H9 (cell line): Measurements from ENCODE around the gene HIVEP1. TPM values are rescaled to one million over a fixed set of nuclear protein-coding genes. Genes with fewer than 3 reads are reported as not detected.

Experiments
- DNase-seq: peaks from one replicate; pipeline ENCODE4 v3.0.0-alpha.2; 2017
- H2AFZ ChIP-seq: one replicate; pipeline ENCODE4 v1.6.1; 2013; ENCODE audit warnings: mild to moderate bottlenecking, low read length, control low read depth, moderate library complexity
- H2AK5ac ChIP-seq: 2 replicates; pipeline ENCODE4 v1.6.1; 2013; ENCODE audit warnings: low read length, control low read depth, mixed read lengths; ENCODE audit not compliant: insufficient read length
- H2BK120ac ChIP-seq: one replicate; pipeline ENCODE4 v1.6.1; 2013; ENCODE audit warnings: low read depth, mild to moderate bottlenecking, low read length, control low read depth, inconsistent platforms; ENCODE audit not compliant: poor library complexity, severe bottlenecking
- H2BK12ac ChIP-seq: 2 replicates; pipeline ENCODE4 v1.6.1; 2013; ENCODE audit warnings: low read length, control low read depth, mixed read lengths, low read depth; ENCODE audit not compliant: insufficient read length
- H2BK15ac ChIP-seq: 2 replicates; pipeline ENCODE4 v1.6.1; 2013; ENCODE audit warnings: low read depth, low read length, control low read depth
- H2BK20ac ChIP-seq: one replicate; pipeline ENCODE4 v1.6.1; 2013; ENCODE audit warnings: low read depth, mild to moderate bottlenecking, low read length, control low read depth, inconsistent platforms; ENCODE audit not compliant: poor library complexity, severe bottlenecking
- H2BK5ac ChIP-seq: 2 replicates; pipeline ENCODE4 v1.6.1; 2013; ENCODE audit warnings: low read length, control low read depth, mixed read lengths; ENCODE audit not compliant: insufficient read length
- H3K14ac ChIP-seq: 2 replicates; pipeline ENCODE4 v1.6.1; 2013; ENCODE audit warnings: low read length, control low read depth; ENCODE audit not compliant: insufficient read depth
- H3K18ac ChIP-seq: 2 replicates; pipeline ENCODE4 v1.6.1; 2013; ENCODE audit warnings: low read depth, mild to moderate bottlenecking, mixed read lengths, low read length, control low read depth; ENCODE audit not compliant: insufficient read length
- H3K23ac ChIP-seq: 2 replicates; pipeline ENCODE4 v1.6.1; 2013; ENCODE audit warnings: low read length, control low read depth, mixed read lengths, low read depth; ENCODE audit not compliant: insufficient read length
- H3K23me2 ChIP-seq: 2 replicates; pipeline ENCODE4 v1.6.1; 2013; ENCODE audit warnings: low read depth, mild to moderate bottlenecking, mixed read lengths, low read length, control low read depth; ENCODE audit not compliant: insufficient read length, poor library complexity, severe bottlenecking
- H3K27ac ChIP-seq: 2 replicates; pipeline ENCODE4 v1.5.1; 2013; ENCODE audit warnings: low read length, control low read depth, mixed read lengths, low read depth; ENCODE audit not compliant: insufficient read length
- H3K27me3 ChIP-seq: 2 replicates; pipeline ENCODE4 v1.6.1; 2013; ENCODE audit warnings: low read length, control low read depth, inconsistent platforms; ENCODE audit not compliant: insufficient read depth
- H3K4ac ChIP-seq: 2 replicates; pipeline ENCODE4 v1.6.1; 2013; ENCODE audit warnings: low read depth, mild to moderate bottlenecking, control low read depth, inconsistent platforms, low read length, moderate library complexity
- H3K4me1 ChIP-seq: 2 replicates; pipeline ENCODE4 v1.6.1; 2013; ENCODE audit warnings: low read length, control low read depth, inconsistent platforms; ENCODE audit not compliant: insufficient read depth
- H3K4me2 ChIP-seq: 2 replicates; pipeline ENCODE4 v1.6.1; 2013; ENCODE audit warnings: low read length, control low read depth, mixed read lengths; ENCODE audit not compliant: insufficient read length, insufficient read depth
- H3K56ac ChIP-seq: 2 replicates; pipeline ENCODE4 v1.6.1; 2013; ENCODE audit warnings: low read depth, mild to moderate bottlenecking, mixed read lengths, low read length, control low read depth; ENCODE audit not compliant: insufficient read length
- H3K79me1 ChIP-seq: 2 replicates; pipeline ENCODE4 v1.6.1; 2013; ENCODE audit warnings: low read depth, mild to moderate bottlenecking, moderate library complexity, low read length, control low read depth, inconsistent platforms; ENCODE audit not compliant: insufficient read depth, poor library complexity, severe bottlenecking
- H3K79me2 ChIP-seq: 2 replicates; pipeline ENCODE4 v1.6.1; 2013; ENCODE audit warnings: low read length, control low read depth, inconsistent platforms; ENCODE audit not compliant: insufficient read depth
- H3K9ac ChIP-seq: 2 replicates; pipeline ENCODE4 v1.6.1; 2013; ENCODE audit warnings: low read length, control low read depth, mixed read lengths; ENCODE audit not compliant: insufficient read length; ENCODE audit errors: extremely low read depth
- H3K9me3 ChIP-seq: one replicate; pipeline ENCODE4 v1.6.1; 2013; ENCODE audit warnings: low read depth, low read length, inconsistent platforms; ENCODE audit not compliant: control insufficient read depth
- H3T11ph ChIP-seq: one replicate; pipeline ENCODE4 v1.6.1; 2013; ENCODE audit warnings: mild to moderate bottlenecking, low read length, control low read depth, inconsistent platforms
- H4K20me1 ChIP-seq: one replicate; pipeline ENCODE4 v1.6.1; 2013; ENCODE audit not compliant: control insufficient read depth, insufficient read length, insufficient read depth
- H4K5ac ChIP-seq: 2 replicates; pipeline ENCODE4 v1.6.1; 2013; ENCODE audit warnings: low read depth, mild to moderate bottlenecking, mixed read lengths, low read length, control low read depth; ENCODE audit not compliant: insufficient read length
- H4K8ac ChIP-seq: replicated peaks from 2 replicates; pipeline ENCODE4 v1.6.1; 2013; ENCODE audit warnings: low read length, control low read depth, mixed read lengths, low read depth; ENCODE audit not compliant: insufficient read length
- H4K91ac ChIP-seq: 2 replicates; pipeline ENCODE4 v1.6.1; 2013; ENCODE audit warnings: low read depth, mild to moderate bottlenecking, moderate library complexity, mixed read lengths, low read length, control low read depth; ENCODE audit not compliant: insufficient read length
- H3K27ac Mint-ChIP-seq, 3 experiments: 2 replicates in 2 of 3; 3 replicates in 1 of 3; pipeline ENCODE4 v1.8.0; 2020 to 2021; ENCODE audit warnings: mixed read lengths in 3 of 3, mild to moderate bottlenecking in 1 of 3, moderate library complexity in 1 of 3
- H3K27me3 Mint-ChIP-seq: 2 replicates; pipeline ENCODE4 v1.8.0; 2021; ENCODE audit warnings: low read depth, mild to moderate bottlenecking, moderate library complexity, mixed read lengths
- H3K36me3 Mint-ChIP-seq, 3 experiments: 2 replicates in 2 of 3; 3 replicates in 1 of 3; pipeline ENCODE4 v1.8.0; 2020 to 2021; ENCODE audit warnings: low read depth in 3 of 3, mixed read lengths in 3 of 3; ENCODE audit not compliant: insufficient read depth in 1 of 3
- H3K4me1 Mint-ChIP-seq, 2 experiments: 2 replicates each; pipeline ENCODE4 v1.8.0; 2020; ENCODE audit warnings: mixed read lengths in 2 of 2
- H3K4me3 Mint-ChIP-seq, 2 experiments: 2 replicates in 1 of 2; 3 replicates in 1 of 2; pipeline ENCODE4 v1.8.0; 2020 to 2021; ENCODE audit warnings: mild to moderate bottlenecking in 2 of 2, mixed read lengths in 2 of 2, moderate library complexity in 1 of 2
- H3K9me3 Mint-ChIP-seq, 2 experiments: 2 replicates in 1 of 2; 3 replicates in 1 of 2; pipeline ENCODE4 v1.8.0; 2020; ENCODE audit warnings: mild to moderate bottlenecking in 2 of 2, mixed read lengths in 2 of 2, moderate library complexity in 1 of 2
- WGBS: extraction: QIAGEN DNeasy Blood & Tissue Kit; methylation state at CpG from one replicate; pipeline ENCODE4 v1.1.7; 2013; ENCODE audit warnings: missing lambda C conversion rate, low lambda C conversion rate, mixed read lengths; ENCODE audit not compliant: insufficient read length; ENCODE audit errors: extremely low coverage; 5-methylcytosine and 5-hydroxymethylcytosine counted together
- total RNA-seq: library from RNA; stranded (reverse); gene quantifications from 2 replicates; pipeline ENCODE4 v1.2.1, GENCODE V29; 2021
- TF ChIP-seq, protein P1 (sequence below): fragments of 200-600 bp; sonication (generic); conservative IDR thresholded peaks from 3 replicates; pipeline ENCODE4 v1.8.0; 2021; ENCODE audit warnings: antibody characterized with exemption, mild to moderate bottlenecking

The HIVEP1 gene
- total RNA-seq, 1 experiment from 2014 or later = 44.2 TPM

DNA sequence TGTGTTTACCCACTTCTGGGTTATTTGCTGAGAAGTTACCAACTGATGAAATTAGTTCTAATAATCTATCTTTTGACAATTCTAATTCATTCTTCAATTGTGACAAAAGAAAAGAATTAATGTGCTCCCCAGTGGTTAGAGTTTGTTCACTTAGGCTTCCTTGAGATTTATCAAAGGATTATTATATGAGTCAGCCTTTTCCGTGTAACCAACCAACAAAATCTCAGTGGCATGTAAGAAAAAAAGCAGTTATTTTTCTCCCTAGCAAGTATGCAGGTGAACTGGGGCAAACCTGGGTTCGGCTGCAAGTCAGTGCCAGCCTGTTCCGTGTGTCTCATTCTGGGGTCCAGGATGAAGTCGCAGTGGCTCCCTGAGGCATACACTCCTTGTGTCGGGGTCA lies 28.8 kb upstream of the HIVEP1 start:
- Histone ChIP-seq H3K79me2 (no peaks in the 10 kb centered on the region), H3K79me1 (no peaks in the 10 kb centered on the region), H4K8ac (no peak overlapping the region), H2BK20ac (no peak overlapping the region), H3K9me3 (no peaks in the 10 kb centered on the region), H3K23me2 (no peaks in the 10 kb centered on the region), H3K14ac (no peak overlapping the region), H4K91ac (no peak overlapping the region), H4K20me1 (no peaks in the 10 kb centered on the region), H2BK5ac (no peak overlapping the region), H3K18ac (no peak overlapping the region), H4K5ac (no peak overlapping the region), H2AK5ac (no peak overlapping the region), H3K56ac (no peak overlapping the region), H2BK12ac (no peak overlapping the region), H2BK15ac (no peak overlapping the region), H3K23ac (no peak overlapping the region), H2BK120ac (no peak overlapping the region), H3K4ac (no peak overlapping the region), H3K9ac (no peak overlapping the region), H3K4me1 (no peaks in the 10 kb centered on the region), H3T11ph (no peak overlapping the region), H2AFZ (no peak overlapping the region), H3K27me3 (no peaks in the 10 kb centered on the region), H3K4me2 (no peak overlapping the region), H3K27ac (no peak overlapping the region)
- Mint-ChIP-seq H3K4me1 (peaks cover 0 to 3% of the 10 kb centered on the region in 2 experiments; a peak in 1 of 4 replicates), H3K27me3 (no peaks in the 10 kb centered on the region), H3K27ac (no peak overlapping the region), H3K9me3 (no peaks in the 10 kb centered on the region), H3K4me3 (no peak overlapping the region), H3K36me3 (no peaks in the 10 kb centered on the region)
- DNase-seq = no peak
- no CpG with 5 or more reads among the region's 5 CpGs for WGBS
- TF ChIP-seq, protein P1, sequence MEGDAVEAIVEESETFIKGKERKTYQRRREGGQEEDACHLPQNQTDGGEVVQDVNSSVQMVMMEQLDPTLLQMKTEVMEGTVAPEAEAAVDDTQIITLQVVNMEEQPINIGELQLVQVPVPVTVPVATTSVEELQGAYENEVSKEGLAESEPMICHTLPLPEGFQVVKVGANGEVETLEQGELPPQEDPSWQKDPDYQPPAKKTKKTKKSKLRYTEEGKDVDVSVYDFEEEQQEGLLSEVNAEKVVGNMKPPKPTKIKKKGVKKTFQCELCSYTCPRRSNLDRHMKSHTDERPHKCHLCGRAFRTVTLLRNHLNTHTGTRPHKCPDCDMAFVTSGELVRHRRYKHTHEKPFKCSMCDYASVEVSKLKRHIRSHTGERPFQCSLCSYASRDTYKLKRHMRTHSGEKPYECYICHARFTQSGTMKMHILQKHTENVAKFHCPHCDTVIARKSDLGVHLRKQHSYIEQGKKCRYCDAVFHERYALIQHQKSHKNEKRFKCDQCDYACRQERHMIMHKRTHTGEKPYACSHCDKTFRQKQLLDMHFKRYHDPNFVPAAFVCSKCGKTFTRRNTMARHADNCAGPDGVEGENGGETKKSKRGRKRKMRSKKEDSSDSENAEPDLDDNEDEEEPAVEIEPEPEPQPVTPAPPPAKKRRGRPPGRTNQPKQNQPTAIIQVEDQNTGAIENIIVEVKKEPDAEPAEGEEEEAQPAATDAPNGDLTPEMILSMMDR = no peak
